Colon (tissue), 2 donors: ENCODE measurements around the gene KIF3A.

ENCODE experiments used
- FAIRE-seq: peaks from 2 replicates; lab custom pipeline; 2012; peaks lifted over from hg19 to GRCh38; lab: Jason Lieb, UNC
- donor health status: control.
- donor health status: control.

KIF3A gene

GRCh38 chr5:132770476-132771159, 33.3 kb upstream of the KIF3A start:
- FAIRE-seq: no peak

- no peak for FAIRE-seq
Measured at GRCh38 chr5:132768485-132768868, 31.1 kb upstream of the KIF3A start.

GRCh38 chr5:132767150-132767549, 29.8 kb upstream of the KIF3A start:
- FAIRE-seq: no peak

- no peak for FAIRE-seq
Measured at GRCh38 chr5:132766806-132767055, 29.4 kb upstream of the KIF3A start.

GRCh38 chr5:132766020-132766805, 28.9 kb upstream of the KIF3A start:
- no peak for FAIRE-seq

- FAIRE-seq: no peak
Measured at GRCh38 chr5:132765311-132766019, 28.1 kb upstream of the KIF3A start.

- FAIRE-seq: no peak
Measured at GRCh38 chr5:132764671-132765238, 27.4 kb upstream of the KIF3A start.

- FAIRE-seq: no peak
Measured at GRCh38 chr5:132764051-132764450, 26.7 kb upstream of the KIF3A start.

- no peak for FAIRE-seq
Measured at GRCh38 chr5:132763181-132764036, 26.1 kb upstream of the KIF3A start.

GRCh38 chr5:132762246-132763000, 25.1 kb upstream of the KIF3A start:
- no peak for FAIRE-seq

GRCh38 chr5:132761321-132762240, 24.2 kb upstream of the KIF3A start:
- no peak for FAIRE-seq

GRCh38 chr5:132760601-132761317, 23.4 kb upstream of the KIF3A start:
- FAIRE-seq: no peak

GRCh38 chr5:132760049-132760420, 22.7 kb upstream of the KIF3A start:
- no peak for FAIRE-seq

GRCh38 chr5:132759114-132760048, 22.0 kb upstream of the KIF3A start:
- FAIRE-seq: no peak

- no peak for FAIRE-seq
Measured at GRCh38 chr5:132758451-132758850, 21.1 kb upstream of the KIF3A start.

- FAIRE-seq: no peak
Measured at GRCh38 chr5:132756542-132756941, 19.2 kb upstream of the KIF3A start.

GRCh38 chr5:132754947-132755346, 17.6 kb upstream of the KIF3A start:
- no peak for FAIRE-seq

GRCh38 chr5:132754111-132754510, 16.8 kb upstream of the KIF3A start:
- no peak for FAIRE-seq
